EL (cell line): Measurements from ENCODE around the gene NHLRC4.
A peak's percentile ranks its signal among the peaks of the same experiment; 100 is the strongest.

Source experiments
- DNase-seq: peaks from one replicate; pipeline ENCODE4 v3.0.0-alpha.2; 2016

NHLRC4 gene

GRCh38 chr16:554640-555365 is 12.0 kb upstream of the NHLRC4 start:
- DNase-seq = peak; percentile 68

DNA sequence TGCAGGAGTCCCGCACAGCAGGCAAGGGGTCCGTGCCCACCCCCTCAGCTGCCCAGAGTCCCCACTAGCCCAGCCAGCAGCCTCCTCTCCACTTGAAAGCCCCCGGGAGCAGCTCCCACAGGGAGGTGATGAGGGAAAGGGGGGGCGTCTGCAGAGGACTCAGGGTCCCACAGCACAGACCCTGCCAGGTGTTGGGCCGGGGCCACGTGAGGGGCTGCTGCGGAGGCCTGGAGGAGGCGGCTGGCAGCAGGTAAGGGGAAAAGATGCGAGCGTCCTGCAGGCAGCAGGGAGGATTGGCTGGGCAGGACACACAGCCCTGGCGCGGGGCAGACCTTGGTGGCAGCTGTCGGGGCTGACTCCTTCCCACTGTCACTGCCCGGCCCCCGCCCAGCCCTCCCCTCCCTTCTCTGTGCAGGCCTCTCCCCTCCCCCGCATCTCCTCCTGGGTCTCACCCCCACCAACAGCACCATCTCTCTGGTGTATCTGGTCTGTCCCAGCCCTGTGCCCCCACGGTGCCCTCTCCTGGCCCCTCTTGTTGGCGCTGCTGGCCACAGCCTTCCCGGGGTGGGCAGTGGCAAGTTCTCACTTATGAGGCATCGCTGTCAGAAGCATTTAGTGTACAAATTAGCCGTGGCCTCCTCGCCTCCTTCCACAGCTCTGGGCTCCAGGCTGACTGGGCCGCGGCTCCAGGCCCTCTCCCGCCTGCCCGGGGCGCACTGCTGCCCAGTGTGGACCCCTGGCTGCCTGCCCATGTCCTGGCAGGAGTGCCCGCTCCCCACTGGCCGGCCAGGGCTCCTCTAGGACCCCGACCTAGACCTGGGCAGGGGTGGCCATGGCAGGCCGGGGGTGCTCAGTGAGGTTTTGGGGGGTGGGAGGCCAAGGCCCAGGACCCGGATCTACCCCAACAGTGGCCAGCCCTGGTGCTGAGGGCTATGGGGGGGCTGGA is 11.0 kb upstream of the NHLRC4 start:
- no peak for DNase-seq

DNA sequence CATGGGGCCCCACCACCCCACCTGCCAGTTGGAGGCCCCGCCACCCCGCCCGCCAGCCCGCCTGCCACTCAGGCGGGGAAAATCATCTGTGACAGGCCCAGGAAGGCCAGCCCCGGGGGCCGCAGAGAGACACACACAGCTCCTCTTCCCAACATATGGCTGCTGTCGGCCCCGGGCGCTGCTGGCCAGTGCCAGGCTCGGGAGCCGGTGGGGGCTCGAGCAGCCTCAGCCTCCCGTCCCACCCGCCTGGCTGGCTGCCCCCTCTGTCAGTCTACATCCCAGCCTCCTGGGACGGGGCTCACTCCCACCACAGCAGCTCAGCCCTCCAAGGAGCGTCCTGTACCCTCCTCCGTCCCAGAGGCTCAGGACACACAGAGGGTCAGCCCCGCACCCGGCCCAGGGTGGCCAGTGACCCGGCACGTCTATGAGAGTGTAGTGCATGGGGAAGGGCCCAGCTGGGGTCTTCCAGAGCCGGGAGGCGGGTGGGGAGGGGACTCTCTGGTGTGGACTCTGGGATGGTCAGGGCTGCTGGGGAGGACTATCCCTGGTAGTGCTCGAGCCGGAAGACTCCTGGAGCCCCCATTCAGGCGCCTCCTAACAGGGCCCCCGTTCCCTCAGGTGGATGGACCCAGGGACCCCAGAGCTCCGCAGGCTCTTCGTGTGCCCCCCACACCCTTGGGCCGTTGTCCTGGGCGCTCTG is 10.2 kb upstream of the NHLRC4 start:
- no peak for DNase-seq

- DNase-seq = no peak
Observed at GRCh38 chr16:557463-558297, 9.1 kb upstream of the NHLRC4 start.

DNA sequence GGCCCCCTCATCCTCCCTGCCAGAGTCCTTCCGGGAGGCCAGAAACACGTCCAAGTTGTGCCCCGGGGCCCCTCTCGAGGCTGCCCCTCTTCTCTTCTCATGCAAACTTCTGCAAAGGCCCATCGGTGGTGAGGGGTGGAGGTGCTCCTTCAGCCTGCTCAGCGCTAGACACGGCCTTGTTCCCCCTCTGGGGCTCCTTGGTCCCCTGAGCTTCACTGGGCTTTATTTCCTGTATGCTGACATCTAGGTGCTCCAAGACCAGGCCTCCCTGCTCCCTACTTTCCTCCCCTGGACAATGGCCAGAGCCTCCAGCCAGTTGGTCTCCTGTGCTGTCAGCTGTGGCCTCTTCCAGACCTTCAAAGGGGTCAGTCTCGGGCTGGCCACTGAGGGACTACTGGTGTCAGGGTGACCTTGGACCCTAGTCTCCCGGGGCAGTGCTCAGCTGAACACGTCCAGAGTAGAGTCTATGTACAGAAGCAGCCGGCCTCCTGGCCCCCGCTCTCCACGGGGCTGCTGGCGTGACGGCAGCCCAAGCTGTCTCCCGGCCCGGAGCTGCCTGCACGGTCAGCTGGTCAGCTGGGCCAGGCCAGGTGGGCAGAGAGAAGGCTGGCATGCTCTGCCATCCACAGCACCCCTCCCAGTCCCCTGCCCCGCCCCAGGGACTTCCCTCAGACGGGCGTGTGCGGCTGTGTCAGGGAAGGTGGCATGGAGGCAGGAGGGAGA is 8.3 kb upstream of the NHLRC4 start:
- no peak for DNase-seq

DNA sequence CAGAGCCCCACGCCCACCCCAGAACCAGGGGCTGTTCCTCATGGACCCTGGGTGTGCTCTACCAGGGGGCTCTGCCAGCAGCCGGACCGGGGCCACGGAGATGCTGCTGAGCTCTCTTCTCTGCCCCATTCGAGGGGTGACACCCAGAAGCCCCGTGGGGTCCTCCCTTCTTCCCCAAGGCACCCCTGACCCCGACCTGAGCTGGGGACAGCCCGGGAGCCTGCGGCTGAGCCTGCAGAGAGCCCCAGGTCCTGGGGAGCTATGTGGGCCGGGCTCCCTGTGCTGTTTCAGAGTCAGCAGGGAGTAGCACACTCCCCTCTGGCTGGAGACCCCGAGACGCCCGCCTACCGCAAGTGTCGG is 7.8 kb upstream of the NHLRC4 start:
- no peak for DNase-seq

DNA sequence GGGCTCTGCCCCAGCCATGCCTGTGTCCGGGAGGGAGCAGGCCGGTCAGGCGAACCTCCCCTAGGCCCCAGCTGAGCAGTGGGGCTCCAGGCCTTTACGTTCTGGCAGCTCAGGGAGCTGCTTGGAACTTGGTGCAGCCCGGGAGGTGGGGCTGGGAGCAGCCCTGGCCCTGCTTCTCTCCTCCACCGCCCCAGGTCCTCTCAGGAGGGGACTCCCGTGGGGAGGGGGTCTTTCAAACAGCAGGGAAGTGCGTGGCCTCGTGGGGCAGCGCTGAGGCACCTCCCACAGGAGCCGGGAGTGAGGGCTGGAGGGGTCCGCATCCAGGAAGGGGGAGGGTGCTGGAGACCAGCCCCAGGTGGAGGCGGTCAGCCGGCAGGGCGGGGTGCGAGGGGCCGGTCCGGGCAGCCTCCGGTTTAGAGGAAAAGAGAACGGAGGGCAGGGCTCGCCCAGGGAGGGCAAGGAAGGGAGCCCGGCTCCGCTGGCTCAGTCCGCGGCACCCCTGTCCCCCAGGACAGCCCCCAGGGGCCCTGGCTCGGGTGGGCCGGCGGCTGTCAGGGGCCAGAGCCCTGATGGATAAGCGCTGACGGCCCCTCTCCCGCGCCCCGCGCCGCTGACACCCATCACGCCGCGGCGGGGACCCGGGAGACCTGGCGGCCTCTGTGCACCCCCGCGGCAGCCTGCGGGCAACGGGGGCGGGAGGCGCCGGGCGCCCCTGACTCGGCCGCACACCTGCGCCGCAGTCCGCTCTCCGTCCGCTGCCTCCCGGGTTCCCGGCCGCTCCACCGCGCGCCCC is 7.2 kb upstream of the NHLRC4 start:
- DNase-seq = no peak

- DNase-seq = no peak
Observed at GRCh38 chr16:560204-560700, 6.6 kb upstream of the NHLRC4 start, which contains the start of gene PRR35. TSS of gene PRR35 (plus strand) at chr16:560394. CDS start at chr16:563295, 2,901 bp downstream.

DNA sequence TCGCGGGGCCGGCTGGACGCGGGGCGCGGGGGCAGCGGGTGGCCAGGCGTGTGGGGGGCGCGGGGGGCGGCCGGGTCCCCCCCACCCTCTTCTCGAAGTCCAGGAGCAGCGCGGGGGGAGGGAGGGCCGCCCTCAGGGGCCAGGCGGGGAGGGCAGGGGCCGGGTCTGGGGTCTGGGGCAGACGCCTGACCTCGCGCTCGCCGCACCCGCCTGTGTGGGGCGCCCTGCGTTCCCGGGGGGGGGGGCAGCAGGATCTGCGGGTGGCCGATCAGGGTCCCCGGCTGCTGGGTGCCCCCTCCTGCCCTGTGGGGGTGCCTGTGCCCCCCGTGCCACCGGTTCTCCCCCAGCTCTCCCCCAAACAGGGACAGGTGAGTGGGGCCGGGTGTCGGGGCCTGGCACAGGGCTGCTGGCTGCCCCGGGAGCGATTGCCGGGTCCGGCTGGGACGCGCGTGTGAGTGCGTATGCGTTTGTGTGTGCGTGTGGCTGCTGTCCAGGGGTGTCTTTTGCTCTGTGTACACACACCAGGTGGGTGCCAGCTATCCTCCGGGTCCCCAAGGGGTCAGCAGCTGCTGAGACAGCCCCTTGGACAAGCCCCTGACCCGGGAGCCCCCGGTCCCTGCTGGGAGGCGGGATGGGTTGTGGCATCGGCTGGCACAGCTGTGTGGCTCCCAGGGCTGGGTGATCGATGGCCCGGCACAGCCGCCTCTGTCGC is 5.9 kb upstream of the NHLRC4 start:
- no peak for DNase-seq

- DNase-seq = no peak
Observed at GRCh38 chr16:561413-561794, 5.4 kb upstream of the NHLRC4 start.

GRCh38 chr16:561957-562938 is 4.6 kb upstream of the NHLRC4 start:
- no peak for DNase-seq

DNA sequence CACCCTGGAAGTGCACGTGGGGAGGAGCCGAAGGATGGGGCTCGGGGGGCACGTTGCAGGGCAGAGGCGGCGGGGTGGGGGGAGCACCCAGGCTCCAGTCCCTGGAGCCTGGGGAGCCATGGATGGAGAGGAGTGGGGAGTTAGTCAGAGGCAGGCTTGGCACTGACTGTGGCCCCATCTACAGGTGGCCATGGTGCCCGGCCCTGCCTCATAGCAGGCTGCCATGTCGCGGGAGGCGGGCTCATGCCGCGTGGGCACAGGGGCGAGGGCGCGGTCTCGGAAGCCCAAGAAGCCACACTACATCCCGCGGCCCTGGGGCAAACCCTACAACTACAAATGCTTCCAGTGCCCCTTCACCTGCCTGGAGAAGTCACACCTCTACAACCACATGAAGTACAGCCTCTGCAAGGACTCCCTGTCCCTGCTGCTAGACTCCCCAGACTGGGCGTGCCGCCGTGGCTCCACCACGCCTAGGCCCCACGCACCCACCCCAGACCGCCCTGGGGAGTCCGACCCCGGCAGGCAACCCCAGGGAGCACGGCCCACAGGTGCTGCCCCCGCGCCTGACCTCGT is 3.6 kb upstream of the NHLRC4 start:
- no peak for DNase-seq

- no peak for DNase-seq
Observed at GRCh38 chr16:564690-565418, 2.0 kb upstream of the NHLRC4 start.

DNA sequence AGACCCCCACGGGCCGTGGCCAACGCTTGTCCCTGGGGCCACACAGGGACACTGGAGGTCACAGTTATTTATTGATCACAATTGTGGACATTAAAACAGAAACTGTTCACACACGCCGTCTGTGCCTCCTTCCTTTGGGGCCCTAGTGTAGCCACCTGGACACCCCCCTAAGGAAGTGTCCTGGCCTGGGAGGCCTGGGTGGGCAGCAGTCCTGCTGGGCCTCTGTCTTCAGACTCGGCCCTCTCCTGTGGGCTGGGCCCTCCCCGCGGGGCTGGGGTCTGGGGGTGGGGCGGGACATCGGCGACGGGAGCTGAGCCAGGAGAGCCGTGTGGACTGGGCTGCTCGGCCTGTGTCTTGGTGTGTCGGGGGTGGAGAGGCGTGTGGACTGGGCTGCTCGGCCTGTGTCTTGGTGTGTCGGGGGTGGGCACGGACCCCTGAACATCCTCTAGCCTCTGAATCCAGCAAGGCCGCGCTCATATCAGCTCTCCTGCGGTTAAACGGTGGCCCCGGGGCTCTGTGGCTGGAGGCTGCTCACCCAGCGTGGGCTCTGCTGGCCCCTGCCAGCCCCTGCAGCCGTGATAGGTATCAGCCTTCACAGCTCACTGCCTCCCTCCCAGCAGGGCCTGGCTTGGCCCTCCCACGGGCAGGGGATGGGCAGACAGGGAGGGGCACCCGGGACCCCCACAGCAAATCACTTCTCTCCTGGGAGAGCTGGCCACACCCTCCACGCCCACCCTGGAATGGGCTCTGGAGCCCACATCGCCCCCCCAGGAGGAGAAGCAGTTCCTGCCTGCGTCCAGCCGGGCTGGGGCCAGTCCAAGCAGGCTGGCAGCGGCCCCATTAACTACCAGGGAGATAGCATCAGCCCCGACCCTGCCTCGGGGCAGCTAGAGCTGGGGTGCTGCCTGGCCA is 1.1 kb upstream of the NHLRC4 start:
- DNase-seq = no peak

DNA sequence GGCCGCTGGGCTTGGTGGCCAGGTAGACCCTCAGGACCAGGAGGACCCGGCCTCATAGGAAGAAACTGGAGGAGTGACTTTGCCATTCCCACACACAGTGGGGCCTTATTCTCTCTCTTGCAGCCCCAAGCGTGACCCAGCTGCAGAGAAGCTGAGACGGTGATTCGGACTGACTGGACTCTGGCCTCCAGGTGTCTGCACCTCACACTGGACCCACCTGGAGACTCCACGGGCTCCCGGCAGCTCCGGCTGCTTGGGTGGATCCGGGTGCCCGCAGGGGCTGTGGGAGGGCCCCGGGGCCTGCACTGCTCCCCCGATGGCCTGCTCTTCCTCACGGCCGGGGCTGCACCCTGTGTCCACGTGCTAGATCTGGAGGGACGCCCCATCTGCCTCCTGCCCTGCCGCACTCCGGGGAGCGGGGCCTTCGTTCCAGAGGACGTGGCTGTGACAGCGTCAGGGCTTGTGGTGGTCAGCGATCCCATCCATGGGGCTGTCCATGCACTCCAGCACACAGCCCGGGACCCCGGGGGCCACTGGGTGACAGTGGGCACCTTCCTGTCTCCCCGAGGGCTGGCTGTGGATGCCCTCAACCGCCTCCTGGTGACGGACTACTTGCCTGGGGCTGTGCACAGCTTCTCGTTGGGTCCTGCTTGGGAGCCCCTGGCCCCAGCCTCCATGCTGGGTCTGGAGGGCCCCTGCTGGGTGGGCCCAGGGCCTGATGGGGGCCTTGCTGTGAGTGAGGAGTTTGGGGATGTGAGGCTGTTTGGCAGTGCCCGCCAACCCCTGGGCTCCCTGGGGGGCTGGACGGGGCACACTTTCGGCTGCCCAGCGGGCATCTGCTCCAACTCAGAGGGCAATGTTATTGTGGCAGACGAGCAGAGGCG is 810 bp downstream of the NHLRC4 start:
- no peak for DNase-seq
